GM18873 (cell line): ENCODE results near the gene CDH4.
"Not testable (repeated sequence)": the region's sequence is repeated elsewhere in the genome, so short reads cannot be mapped to it uniquely, and the experiment has no call there.

Experiments
- ATAC-seq: cut with Tn5 transposase; IDR thresholded peaks from one replicate; pipeline ENCODE4 v1.9.1; 2021; ENCODE audit warnings: mild to moderate bottlenecking, moderate library complexity, moderate number of reproducible peaks; ENCODE audit not compliant: unreplicated experiment, low FRiP score

Gene CDH4

GRCh38 chr20:61406773-61407172, 154.7 kb downstream of the CDH4 start:
- ATAC-seq = not testable (repeated sequence)

GRCh38 chr20:61407561-61407960, 155.5 kb downstream of the CDH4 start:
- ATAC-seq = no peak

- no peak for ATAC-seq
Observed at GRCh38 chr20:61408951-61409740, 157.1 kb downstream of the CDH4 start.

GRCh38 chr20:61411743-61412142, 159.7 kb downstream of the CDH4 start:
- no peak for ATAC-seq

GRCh38 chr20:61413752-61414151, 161.7 kb downstream of the CDH4 start:
- ATAC-seq = no peak

GRCh38 chr20:61414455-61414991, 162.5 kb downstream of the CDH4 start:
- no peak for ATAC-seq

GRCh38 chr20:61416546-61416945, 164.5 kb downstream of the CDH4 start:
- no peak for ATAC-seq

- ATAC-seq = no peak
Observed at GRCh38 chr20:61417221-61417941, 165.3 kb downstream of the CDH4 start.

GRCh38 chr20:61419010-61419409, 166.9 kb downstream of the CDH4 start:
- ATAC-seq = no peak

GRCh38 chr20:61419501-61419900, 167.4 kb downstream of the CDH4 start:
- ATAC-seq = no peak

- ATAC-seq = no peak
Observed at GRCh38 chr20:61420056-61420455, 168.0 kb downstream of the CDH4 start.

- ATAC-seq = no peak
Observed at GRCh38 chr20:61420781-61421180, 168.7 kb downstream of the CDH4 start.

- no peak for ATAC-seq
Observed at GRCh38 chr20:61422636-61423425, 170.8 kb downstream of the CDH4 start.

GRCh38 chr20:61424011-61424627, 172.1 kb downstream of the CDH4 start:
- no peak for ATAC-seq

GRCh38 chr20:61424628-61425420, 172.8 kb downstream of the CDH4 start:
- ATAC-seq = no peak

GRCh38 chr20:61425541-61425991, 173.5 kb downstream of the CDH4 start:
- not testable (repeated sequence) for ATAC-seq

- ATAC-seq = no peak
Observed at GRCh38 chr20:61426352-61426751, 174.3 kb downstream of the CDH4 start.

- ATAC-seq = no peak
Observed at GRCh38 chr20:61429458-61430227, 177.6 kb downstream of the CDH4 start.

GRCh38 chr20:61430228-61430624, 178.2 kb downstream of the CDH4 start:
- ATAC-seq = no peak
